Measurements from ENCODE around the gene TICRR.

TICRR gene

DNA sequence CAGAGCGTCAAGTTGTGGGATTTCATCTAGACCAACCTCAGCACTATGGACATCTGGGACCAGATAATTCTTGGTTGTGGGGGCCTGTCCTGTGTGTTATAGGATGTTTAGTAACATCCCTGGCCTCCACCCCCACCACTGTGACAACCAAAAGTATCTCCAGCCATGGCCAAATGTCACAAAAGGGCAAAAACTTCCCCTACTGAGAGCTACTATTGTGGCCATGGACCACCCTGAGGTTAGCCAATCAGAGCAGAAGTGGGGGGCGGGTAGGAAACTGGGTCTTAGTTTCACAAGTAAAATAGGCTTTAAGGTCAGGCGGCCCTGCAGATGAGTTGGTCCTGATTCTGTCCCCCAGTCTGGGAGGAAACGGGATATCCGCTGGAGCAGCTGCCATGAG, 54.6 kb downstream of the TICRR start:
- DNase-seq = no peak

DNA sequence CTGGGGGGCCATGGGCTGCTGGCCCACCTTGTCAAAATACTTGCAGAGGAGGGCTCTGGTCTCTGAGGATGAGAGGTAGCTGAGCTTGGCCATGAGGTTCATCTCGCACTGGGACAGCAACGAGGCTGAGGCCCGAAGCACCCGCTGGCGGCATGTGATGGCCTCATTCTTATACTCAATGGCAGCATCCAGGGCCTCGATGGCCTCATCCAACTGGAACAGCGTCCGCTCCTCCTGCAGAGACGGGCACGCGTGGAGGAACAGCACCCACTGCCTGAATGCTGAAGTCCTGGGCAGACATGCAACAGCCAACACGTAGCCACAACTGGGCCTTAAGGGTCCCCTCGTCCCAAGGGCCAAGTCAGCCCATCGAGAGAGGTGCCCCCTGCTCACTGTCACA, 55.0 kb downstream of the TICRR start:
- DNase-seq = no peak

DNA sequence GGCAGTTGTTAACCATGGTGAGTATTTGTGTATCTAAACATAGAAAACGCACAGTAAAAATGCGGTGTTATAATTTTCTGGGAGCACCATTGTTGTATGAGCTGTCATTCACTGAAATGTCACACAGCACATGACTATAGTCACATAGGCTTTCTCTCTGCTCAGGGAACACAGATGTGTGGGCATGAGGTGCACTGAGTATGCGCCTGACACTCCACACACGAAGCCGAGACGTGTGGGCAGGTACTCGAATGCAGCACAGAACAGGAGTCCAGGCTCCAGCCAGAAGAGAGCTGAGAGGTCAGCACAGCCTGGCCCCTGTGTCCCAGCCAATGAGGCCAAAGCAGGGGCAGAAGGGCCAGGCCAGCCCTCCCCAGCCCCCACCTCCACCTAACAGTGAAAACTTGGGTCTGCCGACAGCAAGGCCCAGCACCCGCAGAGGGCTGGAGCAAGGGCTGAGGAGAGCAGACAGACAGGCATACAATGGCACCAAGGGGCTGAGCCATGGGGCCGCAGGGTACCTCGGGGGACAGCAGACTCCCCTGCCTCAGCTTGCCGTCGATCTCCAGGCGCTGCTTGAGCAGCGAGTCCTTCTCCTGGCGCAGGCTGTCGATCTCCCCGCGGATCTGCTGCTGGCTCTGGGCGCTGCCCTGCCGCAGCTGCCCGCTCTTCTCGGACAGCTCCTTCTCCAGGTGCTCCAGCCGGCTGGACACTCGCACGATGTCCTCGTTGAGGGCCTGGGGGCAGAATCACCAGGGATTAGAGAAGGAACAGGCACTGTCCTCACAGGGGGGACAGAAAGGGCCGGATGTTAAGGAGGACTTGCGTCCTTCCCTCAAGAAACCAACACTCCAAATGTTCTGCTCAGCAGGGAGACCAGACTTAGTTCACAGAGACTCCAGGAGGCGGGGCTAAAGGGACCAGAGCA, 56.0 kb downstream of the TICRR start:
- DNase-seq = no peak

DNA sequence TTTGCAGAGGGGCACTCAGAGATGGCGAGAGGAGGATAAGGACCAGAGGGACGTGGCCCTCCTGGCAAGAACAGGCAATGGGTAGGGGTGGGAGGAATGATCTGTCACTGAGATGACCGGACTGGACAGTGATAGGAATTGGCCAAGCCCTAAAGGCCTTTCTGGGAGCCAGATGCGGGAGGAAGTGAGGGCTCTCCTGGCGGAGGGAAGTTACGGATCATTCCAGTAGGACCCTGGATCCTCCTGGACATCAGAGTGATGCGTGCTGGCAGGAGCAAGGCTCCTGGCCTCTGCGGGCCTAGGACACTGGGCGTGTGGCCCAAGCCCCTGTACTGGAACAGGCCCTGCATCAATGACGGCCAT, 56.6 kb downstream of the TICRR start:
- DNase-seq = no peak

DNA sequence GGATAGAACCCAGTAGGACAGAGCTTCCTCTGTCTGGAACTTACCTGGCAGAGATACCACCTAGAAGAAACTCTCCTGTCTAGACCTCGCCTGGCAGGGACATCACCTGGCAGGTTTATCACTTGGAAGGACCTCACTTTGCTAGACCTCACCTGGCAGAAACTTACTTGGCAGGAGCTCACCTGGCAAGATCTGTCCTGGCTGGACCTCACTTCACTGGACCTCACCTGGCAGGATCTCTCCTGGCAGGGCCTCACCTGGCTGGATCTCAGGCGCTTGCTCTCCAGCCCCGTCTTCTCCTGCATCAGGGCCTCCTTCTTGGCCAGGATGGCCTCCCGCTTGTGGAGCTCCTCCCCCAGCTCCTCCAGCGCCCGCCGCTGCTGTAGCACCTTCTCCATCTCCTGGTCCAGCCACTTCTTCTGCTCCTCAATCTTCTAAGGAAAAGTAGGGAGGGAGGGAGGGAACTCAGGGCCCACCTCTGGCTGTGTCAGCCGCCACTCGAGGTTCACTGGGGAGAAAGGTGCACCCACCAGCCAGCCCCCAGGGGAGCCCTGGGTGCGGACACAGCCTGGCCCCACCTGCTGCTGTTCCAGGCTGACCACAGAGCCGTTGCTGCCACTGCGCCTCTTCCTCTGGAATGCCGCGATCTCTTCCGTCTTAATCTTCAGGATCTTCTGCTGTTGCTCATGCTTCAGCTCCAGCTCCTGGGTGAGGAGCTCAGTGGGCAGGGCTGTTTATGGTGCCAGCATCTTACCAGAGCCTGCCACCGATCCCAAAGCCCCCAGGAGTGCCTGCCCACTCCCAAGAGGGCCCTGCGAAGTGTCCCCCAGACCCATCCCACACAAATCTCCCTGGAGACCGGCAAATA, 57.5 kb downstream of the TICRR start:
- no peak for DNase-seq

DNA sequence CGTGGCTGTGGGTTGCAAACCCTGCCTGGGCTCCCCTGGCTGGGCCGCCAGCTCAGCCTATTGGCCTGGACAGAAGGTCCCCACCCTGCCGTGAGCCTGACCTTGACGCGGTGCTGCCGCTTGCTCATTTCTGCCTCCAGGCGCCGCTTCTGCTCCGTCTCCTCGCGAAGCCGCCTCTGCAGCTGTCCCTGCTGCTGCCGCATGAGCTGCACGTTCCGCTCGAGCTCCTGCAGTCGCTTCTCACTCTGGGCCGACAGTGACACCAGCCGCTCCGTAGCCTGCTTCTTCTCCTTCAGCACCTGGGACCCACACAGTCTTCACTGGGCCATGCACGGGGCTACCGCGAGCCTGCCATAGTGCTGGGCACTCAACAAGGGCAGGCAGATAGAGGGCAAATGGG, 58.3 kb downstream of the TICRR start:
- no peak for DNase-seq

DNA sequence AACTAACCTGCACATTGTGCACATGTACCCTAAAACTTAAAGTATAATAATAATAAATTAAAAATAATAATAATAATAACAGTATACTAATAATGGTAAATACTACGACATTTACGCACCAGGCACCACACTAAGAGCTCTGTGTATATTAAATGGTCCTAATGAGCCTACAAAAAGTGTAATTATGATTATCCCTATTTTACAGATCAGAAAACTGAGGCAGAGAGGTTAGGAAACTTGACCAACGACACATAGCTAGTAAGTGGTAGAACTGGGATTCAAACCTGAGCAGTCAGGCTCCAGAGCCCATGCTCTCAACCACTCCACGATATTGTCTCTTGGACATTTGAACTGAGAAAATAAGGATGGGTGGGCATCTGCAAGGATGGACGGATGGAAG, 65.0 kb downstream of the TICRR start:
- DNase-seq = no peak

DNA sequence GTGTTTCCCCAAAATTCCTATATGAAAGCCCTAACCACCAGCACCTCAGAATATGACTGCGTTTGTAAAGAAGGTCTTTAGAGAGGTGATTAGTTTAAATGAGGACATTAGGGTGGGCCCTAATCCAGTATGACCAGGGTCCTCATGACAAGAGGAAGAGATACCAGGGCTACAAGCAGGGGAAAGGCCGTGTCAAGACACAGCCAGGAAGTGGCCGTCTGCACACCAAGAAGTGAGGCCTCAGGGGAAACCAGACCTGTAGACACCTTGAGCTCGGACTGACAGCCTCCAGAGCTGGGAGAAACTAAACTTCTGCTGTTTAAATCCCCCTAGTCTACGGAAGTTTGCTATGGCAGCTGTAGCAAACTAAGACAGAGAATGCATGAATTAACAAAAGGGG, 65.8 kb downstream of the TICRR start:
- no peak for DNase-seq

DNA sequence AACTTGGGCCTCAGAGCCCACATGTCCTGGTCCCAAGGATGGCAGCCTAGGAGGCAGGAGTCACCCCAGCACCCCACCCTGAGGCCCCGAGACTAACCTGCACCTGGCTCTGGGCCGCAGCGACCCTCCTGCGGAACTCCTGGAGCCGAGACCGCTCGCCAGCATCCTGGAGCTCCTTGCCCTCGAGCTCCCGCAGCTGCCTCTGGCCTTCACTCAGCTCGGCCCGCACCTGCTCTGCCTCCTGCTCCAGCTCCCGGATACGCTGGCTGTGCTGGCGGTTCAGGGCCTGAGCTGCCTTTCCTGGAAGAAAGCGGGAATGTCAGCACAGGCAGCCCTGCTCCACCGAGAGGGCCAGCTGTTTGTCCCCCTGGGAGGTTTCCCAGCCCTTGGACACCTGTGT, 66.8 kb downstream of the TICRR start:
- no peak for DNase-seq

DNA sequence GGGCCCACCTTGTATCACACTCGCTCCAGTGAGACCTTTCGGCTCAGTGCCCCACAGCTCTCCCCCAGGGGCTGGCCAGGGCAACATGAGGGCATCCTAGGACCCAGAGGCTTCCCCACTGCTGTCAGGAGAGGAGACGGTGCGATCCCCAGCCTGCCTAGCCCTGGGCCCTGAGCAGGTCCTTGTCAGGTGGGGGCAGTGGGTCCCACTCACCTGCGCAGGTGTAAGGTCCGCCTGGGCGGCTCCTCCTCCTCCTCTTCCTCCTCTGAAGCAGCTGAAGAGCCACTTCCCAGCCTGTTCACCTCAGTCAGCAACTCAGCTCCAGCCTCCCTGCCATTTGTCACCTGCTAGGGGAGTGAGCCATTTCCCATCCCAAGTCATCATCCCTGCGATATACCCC, 70.4 kb downstream of the TICRR start:
- DNase-seq = no peak

DNA sequence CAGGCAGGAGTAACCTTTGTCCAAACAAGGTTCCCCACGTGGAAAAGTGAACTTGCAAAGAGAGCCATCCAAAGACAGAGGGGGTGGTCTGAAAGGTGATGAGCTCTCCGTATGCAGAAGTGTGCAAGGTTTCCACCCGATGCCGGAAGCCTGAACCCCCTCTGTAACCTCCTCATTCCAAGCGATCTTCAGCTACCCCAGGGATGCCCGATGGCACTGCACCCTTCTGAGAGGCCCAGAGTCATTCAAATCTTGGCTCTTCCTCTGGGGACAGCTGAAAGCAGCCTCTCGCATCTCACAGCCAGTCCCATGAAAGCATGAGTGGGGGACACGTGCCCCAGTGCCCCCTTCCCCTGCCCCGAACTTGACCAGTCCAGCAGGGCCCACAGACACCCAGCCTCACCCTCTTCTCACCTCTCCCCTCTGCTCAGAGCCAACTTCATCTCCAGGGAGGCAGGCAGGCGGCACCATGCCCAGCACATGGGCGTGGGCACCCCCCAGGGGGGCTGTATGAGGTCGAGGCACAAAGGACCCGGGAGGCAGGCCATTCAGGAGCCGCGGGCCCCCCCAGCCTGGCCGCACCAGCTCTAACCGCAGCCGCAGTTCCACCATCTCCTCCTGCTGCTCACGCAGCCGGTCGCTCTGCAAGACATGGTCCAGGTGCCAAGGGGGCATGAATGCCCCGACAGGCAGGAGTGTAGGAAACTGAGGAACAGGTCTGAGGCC, 71.3 kb downstream of the TICRR start:
- DNase-seq = no peak

DNA sequence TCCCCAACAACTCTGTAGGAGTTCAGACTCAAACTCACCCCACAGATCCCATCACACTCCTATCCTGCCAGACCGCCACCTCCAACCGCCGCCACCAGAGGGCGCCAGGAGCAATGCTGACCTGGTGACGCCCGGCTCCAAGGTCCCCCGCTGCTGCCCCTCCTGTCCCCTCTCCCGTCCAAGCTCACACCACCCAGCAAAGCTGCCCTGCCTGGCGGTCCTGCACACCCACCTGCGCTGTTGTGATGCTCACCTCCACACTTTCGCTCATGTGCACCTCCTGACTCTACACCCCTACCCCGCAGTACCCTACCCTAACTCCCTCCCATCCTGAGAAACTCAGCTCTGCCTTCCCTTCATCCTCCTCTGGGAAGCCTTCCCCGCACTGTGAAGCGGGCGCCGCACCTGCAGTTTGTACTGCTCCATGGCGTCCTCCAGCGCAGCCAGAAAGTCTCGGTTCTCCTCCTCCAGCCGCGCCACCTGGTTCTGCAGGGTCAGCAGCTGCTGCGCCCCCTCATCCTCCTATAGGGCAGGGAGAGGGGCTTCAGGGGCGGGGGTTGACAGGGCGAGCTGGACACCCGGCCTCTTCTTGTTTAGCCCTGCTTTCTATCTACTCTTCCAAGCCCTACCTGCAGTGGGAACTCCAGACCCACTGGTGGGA, 72.1 kb downstream of the TICRR start:
- peak; percentile 91 for DNase-seq

DNA sequence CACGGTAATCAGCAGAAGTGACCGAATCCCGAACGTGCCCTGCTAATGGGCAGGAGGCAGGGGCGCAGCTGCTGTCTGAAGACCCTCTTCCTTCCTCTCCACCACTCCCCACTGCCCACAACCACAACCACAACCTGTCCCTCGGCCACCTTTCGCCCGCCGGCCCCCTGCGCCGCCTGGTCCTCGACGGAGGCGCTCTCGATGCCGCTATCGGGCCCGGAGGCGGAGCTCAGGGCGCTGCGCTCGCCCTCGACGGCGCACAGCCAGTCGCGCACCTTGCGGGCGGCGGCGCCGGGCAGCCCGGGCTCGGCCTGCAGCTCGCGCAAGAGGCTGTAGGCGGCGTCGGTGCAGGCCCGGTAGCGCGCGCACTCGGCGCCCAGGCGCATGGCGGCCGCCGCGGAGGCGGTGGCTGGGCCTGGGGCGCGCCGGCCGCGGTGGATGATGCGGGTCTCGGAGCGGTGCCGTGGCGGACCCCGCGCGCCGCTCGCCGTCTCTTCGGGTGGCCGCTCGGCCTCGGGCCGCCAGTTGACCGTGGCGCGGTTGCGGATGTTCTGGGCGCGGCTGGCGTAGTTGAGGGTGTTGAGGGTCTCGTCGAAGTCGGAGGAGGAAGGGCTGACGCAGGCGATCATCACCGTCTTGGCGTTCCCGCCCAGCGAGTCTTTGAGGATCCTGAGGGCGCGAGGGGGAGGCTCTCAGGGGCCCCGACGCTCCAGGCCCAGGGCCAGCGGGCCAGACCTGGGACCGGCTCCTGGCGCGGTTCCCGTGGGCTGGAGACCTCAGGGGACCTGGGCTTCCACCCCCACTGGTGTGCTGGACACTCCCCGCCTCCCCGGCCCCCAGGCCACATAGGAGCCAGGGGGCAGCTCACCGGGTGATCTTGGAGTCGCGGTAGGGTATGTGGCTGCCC, 73.1 kb downstream of the TICRR start:
- no peak for DNase-seq

DNA sequence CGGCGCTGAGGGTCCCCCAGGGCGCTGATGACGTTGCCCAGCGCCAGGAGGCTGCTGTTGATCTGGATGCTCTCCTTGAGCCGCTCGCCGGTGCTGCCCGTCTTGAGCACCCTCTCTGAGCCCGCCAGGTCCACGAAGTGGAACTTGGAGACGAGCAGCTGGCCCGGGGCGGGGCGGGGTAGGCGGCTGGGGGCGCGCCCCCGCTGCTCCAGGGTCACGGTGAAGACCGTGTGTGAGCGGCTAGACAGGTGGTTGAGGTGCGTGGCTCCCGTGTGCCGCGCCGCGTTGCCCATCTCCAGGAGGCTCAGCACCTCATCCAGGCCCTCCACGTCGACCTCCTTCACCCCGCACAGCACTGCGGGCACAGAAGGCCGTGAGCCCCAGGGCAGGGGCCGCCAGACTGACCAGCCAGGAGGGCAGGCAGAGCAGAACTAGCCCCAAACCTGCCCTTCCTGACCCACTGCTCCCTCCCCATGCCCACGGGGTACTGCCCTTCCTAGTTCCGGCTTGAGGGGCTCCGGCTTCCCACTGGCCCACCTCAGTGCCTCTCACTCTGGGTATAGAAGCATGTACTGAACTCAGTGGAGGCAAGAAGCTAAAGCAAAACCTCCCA, 73.8 kb downstream of the TICRR start:
- DNase-seq = no peak

DNA sequence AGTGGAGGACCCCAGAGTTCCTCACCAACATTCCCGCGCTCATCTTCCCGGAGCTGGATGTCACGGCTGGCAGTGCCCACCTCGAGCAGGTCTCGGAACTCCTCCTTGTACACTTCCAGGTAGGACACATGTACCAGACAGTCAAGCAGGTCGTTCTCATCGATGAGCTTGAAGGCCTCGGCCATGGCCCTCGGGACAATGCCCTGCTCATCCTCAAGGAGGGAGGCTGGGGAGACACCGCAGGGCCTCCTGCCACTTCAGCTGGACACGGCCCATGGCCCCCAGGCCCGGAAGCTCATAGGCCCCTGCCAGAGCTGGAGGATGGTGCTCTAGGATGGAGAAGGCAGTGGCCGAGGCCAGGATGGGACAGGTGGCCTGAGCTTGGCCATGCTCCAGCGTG, 74.4 kb downstream of the TICRR start:
- DNase-seq = no peak

DNA sequence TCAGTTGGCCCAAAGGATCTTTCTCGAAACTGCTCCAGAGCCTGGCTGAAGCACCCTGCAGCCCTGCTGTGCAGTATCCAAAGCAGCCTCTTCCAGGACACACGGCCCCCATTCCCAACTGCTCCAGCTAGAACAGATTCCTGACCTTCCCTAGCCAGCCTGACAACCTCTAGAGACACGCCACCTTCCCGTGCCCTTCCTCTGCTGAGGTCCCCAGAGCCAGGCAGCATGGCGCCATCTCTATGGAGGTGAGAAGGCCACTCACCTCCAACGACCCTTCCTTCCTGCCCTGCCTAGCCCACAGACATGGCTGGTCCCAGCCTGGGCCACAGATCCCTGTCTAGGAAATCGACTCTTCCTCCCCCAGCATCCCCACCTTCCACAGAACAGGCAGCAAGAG, 76.9 kb downstream of the TICRR start:
- DNase-seq = no peak

DNA sequence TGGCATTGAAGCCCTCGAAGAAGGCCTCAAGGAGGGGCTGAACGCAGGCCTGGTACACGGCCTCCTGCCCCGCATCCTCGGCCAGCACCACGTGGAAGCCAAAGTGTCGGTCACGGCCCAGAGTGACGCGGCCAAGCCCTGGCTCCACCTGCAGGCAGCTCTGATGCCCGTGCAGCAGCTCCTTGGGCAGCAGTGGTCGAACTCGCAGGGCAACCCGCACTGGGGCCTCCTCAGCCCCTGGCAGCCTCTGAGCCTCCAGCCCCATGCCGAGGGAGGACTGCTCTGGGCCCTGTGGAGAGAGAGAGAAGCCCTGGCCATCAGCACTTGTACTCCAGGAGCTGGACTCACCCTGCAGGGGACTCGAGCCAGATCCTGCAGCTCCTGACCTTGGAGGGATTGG, 77.4 kb downstream of the TICRR start:
- no peak for DNase-seq

DNA sequence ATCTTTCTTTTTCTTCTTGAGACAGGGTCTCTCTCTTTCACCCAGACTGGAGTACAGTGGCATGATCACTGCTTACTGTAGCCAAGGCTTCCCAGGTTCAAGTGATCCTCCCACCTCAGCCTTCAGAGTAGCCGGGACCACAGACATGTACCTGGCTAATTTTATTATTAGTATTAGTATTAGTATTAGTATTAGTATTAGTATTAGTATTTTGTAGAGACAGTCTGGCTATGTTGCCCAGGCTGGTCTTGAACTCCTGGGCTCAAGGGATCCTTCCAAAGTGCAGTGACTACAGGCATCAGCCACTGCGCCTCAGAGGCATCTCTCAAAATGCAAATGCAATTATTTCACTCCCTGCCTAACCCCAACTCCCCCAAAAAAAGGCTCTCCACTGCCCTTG, 78.3 kb downstream of the TICRR start:
- no peak for DNase-seq

DNA sequence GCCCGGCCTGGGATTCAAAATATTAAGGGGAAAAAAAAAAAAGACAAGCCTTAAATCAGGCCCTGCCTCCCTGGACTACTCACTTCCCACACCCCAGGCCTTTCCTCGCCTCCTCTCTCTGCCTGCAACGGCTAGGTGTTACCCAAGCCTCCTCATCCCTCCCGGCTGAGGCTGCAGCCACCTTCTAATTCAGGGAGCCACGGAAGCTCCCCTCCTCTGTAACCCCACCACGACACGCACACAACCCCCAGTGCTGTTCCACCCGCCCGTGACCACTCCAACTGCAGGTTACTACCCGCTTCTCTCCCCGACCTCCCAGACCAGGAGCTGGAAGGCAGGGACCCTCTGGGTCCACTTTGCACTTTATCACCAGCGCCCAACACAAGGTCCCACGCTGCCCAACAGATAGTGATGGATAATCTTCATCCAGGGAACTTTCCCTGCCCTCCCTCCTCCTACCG, 79.1 kb downstream of the TICRR start:
- DNase-seq = no peak

DNA sequence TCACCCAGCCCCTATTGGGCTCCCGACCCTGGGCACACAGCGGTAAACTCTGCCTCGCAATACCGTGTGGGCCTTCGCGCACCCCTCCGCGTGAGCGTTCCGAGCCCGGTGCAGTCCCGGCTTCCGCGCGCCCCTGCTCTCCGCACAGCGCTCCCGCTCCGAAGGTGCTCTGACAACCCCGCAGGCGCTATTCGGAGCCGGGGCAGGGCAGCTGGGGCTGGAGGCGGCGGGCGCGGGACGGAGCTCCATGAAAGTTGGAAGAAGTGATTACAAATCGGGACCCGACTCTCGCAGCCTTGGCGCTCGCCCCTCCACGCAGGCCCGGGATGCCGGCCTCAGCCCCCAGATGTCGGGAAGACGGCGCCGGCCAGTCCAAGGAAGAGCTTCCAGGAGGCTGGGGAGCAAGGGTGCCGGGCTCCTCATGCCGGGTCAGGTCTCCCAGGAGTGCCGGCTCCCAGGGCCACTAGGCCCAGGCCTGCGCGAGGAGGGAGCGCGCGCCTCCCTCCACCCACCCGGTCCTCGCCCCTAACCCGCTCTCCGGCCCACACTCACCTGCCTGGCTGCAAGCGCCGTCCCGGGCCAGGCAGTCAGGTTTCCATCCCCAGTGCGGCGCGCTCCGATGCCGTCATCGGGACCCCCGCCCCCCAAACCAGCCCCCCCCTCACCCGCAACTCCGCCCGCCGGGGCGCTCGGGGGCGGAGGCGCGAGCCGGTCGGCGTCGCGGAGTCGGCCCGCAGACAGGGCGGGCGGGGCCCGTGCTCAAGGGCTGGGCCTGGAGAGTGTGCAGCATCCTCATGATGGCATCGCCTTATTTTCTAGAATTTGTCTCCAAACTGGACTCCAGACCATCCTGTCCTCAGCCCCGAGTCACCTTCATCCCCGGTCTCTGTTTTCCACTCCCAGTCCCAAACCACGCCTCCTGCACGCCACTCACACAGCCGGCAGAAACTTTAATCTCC, 79.9 kb downstream of the TICRR start, which contains the start of gene KIF7:
TSS of gene KIF7 (minus strand) at position 621 of the 959 bp plus-strand sequence. CDS start 2,537 bp downstream, outside the sequence.
- DNase-seq = peak; percentile 45
